Suprapubic skin (tissue), 3 donors: ENCODE results near the gene MED17.

ENCODE experiments used
- CTCF ChIP-seq, 2 donors: fragments of 200-600 bp in 1 of 2; fragments of 450-650 bp in 1 of 2; sonication (generic) in 1 of 2; IDR thresholded peaks; one replicate each; pipeline ENCODE4 v1.5.1; 2016 to 2019; ENCODE audit warnings: antibody characterized with exemption in 2 of 2, mild to moderate bottlenecking in 1 of 2, moderate library complexity in 1 of 2
- POLR2AphosphoS5 ChIP-seq, 3 donors: sonication (generic); formaldehyde crosslinking; IDR thresholded peaks; one replicate each; pipeline ENCODE4 v1.6.1; 2017; ENCODE audit warnings: antibody characterized with exemption in 3 of 3

GRCh38 chr11:93817426-93818348 lies 33.6 kb downstream of the MED17 start:
- no peak for TF ChIP-seq CTCF (IDR thresholded peaks at IDR 0.05)
- TF ChIP-seq POLR2AphosphoS5 (IDR thresholded peaks at IDR 0.05), result no peak
